Endometrial microvascular endothelial cells (primary cell): Measurements from ENCODE around the gene C1orf116. TPM values are rescaled to one million over a fixed set of nuclear protein-coding genes. Genes with fewer than 3 reads are reported as not detected.

Source experiments
- in situ Hi-C: cut with HindIII; loops from 2 replicates; pipeline ENCODE4 v1.10.0; 2017; ENCODE audit warnings: low sequenced_read_pairs, low pct_unique_long_range_greater_than_20kb; ENCODE audit errors: inconsistent ontology term
- total RNA-seq: library from RNA; depleted of rRNA; stranded (reverse); fragments of >200 nt; gene quantifications from one replicate; pipeline ENCODE4 v1.2.3, GENCODE V29; 2015; ENCODE audit errors: inconsistent ontology term

C1orf116 gene
- total RNA-seq, 1 donor from 2014 or later, result not detected

DNA sequence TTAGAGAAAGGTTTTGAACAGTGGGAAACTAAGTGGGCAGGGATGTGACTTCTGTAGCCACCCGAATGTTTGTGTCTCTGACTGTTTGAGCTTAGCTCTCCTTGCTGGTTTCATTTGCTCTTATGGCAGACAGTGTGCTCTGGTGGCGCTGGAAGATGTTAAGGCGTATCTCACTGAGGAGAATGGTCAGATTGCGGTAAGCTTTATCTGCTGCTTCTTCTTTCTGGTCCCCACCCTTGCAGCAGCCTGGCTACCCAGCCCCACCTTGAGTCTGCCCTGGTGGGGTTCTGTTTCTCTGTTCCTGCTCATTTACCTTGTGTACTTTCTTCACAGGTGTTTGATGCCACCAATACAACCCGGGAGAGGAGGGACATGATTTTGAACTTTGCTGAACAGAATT lies 30.5 kb upstream of the C1orf116 start:
- in situ Hi-C loops, result loop anchor here (25.0 kb wide), 1 partner anchor 249 kb away; the partner anchor contains the start of gene CD55

DNA sequence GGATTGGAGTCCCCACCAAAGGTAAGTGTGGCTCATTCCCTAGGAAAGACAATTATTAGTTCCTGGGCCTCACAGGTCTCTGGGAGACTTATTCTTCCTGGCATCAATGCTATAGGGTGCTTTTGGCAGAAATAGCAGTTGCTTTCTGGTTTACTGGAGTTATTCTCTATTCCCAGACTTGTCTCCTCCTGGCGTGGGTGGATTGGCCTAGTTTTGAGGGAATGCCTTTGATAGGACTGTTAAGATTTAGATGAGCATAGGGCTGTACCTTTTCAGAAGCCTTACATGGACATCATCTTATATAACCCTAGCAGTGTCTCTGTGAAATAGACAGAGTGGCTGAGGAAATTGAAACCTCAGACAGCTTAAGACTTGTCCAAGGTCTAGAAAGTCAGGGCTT lies 29.5 kb upstream of the C1orf116 start:
- in situ Hi-C loops, result loop anchor here (25.0 kb wide), 1 partner anchor 250 kb away; the partner anchor contains the start of gene CD55

DNA sequence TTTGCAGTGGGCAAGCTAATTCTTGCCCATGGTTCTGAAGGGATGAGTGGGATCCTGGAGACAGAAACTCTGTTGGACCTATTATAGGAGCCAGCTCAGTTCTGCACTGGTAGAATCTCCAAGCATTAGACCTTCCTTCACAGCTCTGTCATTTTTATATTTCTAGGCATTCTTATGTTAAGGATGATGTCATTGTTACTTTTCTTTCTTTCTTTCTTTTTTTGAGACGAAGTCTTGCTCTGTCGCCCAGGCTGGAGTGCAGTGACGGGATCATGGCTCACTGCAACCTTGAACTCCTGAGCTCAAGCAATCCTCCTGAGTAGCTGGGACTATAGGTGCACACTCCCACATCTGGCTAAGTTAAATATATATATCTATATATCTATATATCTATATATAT lies 28.0 kb upstream of the C1orf116 start:
- in situ Hi-C loops, result loop anchor here (25.0 kb wide), 1 partner anchor 252 kb away; the partner anchor contains the start of gene CD55

DNA sequence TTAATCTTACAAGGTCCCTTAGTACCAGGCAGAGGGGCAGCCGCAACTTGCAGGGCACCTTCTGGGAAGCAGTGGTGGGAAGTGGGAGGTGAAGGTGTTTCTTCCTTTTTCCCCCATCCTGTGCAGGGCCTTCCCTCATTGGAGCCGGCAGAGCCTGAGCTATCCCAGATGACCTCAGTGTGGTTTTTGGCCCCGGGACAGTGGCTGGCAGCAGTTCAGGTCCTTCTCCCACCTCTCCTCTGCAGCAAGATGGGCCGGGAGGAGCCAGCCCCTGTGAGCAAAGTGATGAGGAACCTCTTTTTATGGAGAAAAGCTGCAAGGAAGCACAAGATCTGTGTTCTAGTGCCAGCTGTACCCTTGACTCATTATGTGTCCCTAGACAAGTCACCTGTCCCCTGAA lies 27.3 kb upstream of the C1orf116 start:
- in situ Hi-C loops, result loop anchor here (25.0 kb wide), 1 partner anchor 252 kb away; the partner anchor contains the start of gene CD55

DNA sequence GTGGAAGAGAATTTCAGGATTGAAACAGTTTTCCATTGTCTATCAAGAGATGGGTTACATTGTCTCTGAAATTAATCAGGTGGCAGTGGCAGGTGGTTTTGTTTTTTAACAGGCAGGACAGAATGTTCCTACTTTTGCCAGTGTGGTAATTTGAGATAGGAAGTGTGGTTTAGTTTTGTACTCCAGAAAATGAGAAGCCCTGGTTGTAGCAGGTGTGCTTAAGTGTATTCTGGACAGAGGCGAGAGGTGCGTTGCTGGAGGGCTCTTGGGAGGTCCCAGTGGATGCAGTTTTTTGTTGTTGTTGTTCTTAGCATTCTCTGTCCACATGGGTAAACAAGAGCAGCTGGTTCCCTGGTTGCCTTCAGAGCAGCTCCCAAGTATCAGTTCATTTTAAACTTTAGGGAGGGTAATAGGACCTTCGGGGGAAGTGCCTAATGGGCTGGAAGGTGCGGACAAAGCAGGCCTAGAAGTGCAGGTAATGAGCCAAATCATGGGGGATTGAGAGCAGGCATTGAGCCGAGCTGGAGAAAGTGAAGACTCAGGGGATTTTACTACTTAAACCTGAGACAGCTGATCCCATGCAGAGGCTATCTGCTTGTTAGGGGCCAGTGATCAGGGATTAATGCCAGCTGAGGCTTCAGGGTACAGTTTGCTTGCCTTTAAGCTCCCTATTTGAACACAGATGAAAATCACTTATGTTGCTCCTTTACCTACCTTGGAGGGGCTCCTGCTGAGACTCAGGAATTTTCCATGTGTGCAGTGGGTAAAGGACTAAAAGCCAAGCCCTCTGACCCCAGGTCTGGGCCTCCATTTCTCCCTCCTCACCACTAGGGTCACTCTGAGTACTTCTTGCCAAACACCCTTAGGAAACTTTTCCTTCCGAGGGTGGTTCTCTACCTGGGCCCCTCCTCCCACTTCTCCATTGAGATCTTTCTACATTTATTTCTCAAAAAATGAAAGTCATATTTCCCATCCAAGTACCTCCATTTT lies 26.6 kb upstream of the C1orf116 start:
- in situ Hi-C loops, result loop anchor here (25.0 kb wide), 1 partner anchor 253 kb away; the partner anchor contains the start of gene CD55

DNA sequence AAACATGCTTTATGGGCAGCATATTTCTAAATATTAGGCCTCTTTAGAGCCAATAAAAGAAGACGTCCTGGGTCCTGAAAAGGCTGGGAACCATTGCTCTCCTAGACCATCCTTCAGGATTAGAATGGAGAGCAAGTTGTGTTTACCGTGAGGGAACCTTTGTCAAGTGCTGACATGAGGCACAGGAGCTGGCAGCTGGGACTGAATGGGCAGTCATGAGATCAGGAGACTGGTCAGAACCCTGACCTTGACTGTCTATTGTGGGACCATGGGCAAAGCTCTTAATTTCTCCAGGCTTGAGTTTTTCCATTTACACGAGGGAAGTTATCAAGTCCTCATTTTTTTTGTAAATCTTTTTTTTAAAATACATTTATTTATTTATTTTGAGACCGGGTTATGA lies 25.7 kb upstream of the C1orf116 start:
- in situ Hi-C loops, result loop anchor here (25.0 kb wide), 1 partner anchor 254 kb away; the partner anchor contains the start of gene CD55

DNA sequence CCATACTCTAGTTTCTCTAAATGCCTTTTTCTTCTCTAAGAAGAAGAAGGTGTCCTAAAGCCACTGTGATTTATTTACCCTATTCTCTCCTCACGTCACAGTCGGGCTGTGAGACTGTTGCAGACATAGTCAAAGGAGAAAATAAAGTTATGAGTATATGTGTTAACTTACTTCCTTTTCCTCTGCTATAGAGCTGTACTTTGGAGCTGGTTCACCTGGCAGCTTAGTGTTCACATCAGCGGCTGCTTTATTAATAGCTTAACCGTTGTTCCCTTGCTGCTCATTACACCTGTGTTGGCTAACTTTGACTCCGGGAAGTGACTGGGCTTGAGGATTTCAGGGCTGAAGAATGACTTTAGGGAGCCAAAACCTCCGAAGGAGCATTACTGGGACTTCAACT lies 24.1 kb upstream of the C1orf116 start:
- in situ Hi-C loops, result loop anchor here (25.0 kb wide), 1 partner anchor 256 kb away; the partner anchor contains the start of gene CD55

DNA sequence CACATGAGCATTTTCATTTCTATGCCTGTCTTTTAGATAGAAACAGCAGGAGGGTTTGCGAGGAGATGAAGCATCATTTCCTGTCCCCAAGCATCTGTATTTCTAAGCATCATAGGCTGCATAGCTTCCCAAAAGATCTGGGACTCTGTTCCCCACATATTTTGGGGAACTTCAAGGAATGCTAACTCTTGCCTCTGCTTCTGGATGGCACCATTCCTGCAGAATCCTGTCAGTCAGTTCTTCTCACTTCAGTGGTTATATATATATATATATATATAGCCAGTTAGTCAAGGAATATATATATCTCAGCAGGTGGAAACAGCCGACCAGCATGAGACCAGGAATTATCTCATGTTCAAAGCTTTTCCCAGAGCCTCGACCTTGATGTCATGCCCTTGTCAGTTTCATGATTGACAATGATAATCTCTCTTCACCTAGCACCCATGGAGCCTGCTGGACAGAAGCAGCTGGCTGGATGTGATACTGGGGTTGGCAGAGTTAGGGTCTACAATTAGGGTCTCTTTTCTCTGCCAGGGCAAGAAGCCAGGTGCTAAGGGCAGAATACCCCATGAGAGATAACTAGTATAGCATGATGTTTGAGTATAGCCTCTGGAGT lies 22.9 kb upstream of the C1orf116 start:
- in situ Hi-C loops, result loop anchor here (25.0 kb wide), 1 partner anchor 257 kb away; the partner anchor contains the start of gene CD55

DNA sequence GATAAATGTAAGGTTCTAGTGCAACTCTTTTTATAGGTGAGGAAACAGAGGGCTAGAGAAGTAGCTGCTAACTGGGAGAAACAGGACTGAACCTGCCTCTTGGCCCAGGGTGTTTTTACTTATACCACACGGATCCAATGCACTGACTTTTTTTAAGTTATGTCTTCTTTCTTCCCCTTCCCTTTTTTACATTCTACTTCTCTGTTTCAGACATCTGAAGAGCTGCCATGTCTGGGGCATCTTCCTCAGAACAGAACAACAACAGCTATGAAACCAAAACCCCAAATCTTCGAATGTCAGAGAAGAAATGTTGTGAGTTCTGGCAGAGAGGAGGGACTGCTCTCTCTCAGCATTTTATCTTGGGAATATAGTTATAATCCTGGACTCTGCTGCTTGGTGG lies 21.9 kb upstream of the C1orf116 start:
- in situ Hi-C loops, result loop anchor here (25.0 kb wide), 1 partner anchor 258 kb away; the partner anchor contains the start of gene CD55

DNA sequence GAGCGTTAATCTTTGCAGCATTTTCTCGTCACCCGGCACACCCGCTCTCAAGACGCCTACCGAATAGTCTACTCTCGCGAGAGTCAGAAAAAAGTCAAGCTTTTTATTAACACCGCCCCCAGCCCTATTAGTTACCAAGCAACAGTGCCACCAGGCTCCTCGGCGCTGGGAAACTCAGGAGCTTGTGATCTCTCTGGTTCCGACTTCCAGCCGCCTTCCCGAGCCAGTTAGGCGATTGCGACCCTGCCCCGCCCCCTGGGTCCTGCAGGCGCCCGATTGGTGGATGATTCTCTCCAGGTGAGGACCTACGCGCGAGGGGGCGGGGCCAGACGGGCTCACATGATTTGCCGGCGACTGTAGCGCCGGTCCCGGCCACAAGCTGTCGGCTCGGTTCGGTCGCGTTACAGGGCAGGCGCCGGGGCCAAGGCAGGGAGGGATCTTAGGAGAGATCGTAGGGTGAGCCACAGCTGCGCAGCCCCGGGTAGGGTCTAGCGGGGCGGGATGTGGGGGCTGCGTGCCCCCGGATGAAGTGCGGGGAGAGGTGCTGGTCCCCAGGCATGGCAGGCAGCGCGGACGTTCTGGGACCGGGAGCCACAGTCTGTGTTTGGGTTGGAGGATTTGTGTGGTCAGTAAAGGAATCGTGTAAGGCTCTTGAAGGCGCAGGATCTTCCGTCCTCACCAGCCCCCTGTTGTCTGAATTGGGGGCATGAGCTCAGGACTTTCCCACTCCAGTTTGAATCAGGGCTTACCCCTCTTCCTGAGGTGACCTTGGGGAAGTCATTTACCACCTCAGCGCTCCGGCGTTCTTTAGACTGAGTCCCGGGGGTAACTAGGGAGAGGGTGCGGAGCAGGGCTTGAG lies 20.6 kb upstream of the C1orf116 start, which contains the start of gene PFKFB2:
Gene PFKFB2, plus strand, starts transcription at position 365 of the 859 bp plus-strand sequence. CDS start 1,443 bp downstream, outside the sequence.
- in situ Hi-C loops, result loop anchor here (25.0 kb wide), 1 partner anchor 259 kb away; the partner anchor contains the start of gene CD55

DNA sequence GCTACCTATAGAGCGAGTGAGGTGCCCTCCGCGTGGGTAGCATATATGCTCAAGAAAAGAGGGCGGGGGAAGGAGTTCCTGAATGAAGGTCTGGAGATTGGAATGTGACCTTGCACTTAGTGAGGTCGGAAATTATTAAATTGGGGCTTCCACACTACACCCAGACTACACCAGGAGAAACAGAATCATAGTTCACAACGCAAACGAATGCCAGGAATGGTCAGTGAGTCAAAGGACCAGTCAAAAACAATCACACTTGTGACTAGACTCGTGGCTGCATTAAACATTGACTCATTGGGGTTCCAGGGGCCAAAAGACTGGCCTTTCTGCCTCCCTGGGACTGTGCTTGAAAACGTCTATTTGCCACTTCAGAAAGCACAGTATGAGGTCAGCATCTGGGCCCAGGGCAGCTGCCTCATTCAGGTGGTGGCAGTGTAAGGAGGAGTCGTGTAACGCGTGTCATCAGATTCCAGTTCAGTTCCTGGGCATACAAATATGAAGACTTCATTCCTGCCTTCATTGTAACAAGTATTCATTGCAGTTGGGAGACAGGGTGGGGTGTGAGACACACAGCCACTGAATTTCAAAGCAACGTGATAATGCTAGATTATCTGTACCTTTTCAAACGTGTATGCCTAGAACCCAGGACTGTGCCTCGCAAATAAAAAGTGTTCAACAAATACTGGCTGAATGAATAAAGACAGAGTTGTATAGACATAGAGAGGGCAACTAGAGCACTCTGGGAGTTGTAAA lies 18.8 kb upstream of the C1orf116 start, which contains the start of gene YOD1:
Gene YOD1, minus strand, starts transcription at position 18 of the 753 bp plus-strand sequence. CDS start 178 bp downstream, outside the sequence.
- in situ Hi-C loops, result loop anchor here (25.0 kb wide), 1 partner anchor 261 kb away; the partner anchor contains the start of gene CD55

DNA sequence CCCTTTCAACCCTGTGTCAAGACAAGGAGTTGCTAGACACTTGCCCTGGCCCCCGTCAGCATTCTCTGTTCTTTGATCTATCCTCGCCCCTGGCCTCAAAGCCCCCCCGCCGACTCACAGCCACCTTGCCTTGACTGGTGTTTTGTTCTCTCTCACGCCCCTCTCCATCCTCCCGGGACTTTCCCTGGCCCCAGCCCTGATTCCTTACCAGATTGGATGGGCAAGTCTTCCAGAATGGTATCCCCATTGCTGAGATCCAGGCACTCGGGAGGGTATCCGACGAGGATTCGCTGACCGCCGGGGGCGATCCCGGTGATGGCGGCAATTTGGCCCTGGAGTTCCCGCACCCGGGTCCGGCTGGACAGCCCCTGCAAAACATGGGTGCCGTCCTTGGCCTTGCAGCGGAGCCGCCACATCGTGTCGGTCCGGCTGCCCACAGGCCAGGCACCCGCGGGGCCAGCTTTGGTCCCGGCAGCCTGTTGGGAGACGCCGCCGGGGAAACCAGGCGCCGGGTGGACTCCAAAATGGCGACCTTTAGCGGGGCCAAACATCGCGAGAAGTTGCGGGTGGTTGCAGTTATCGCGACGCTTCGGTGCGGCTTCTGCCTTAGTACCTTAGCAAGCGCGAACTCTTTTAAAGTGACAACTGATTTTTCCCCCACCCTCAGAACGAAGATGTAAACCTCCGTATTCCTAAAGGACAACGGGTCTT lies 18.1 kb upstream of the C1orf116 start:
- in situ Hi-C loops, result loop anchor here (25.0 kb wide), 1 partner anchor 262 kb away; the partner anchor contains the start of gene CD55

DNA sequence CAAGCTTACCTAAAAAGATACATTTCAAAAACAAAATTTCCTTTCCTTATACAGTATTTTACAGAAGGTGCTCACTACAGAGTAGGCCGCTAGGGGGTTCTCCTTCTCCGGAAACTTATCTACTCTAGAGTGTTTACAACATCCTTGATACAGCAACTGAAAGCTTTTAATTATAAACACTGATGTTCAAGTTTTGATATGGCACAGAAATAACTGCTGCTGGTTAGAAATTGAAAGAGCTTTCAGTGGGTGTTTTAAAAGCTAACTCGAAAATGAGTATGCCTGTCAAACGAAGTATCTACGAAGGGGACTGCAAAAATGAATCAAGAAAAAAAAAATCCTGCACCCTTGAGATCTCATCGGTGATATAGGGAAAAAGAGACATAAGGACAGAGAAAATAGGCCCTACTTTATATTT lies 17.4 kb upstream of the C1orf116 start:
- in situ Hi-C loops, result loop anchor here (25.0 kb wide), 1 partner anchor 262 kb away; the partner anchor contains the start of gene CD55

DNA sequence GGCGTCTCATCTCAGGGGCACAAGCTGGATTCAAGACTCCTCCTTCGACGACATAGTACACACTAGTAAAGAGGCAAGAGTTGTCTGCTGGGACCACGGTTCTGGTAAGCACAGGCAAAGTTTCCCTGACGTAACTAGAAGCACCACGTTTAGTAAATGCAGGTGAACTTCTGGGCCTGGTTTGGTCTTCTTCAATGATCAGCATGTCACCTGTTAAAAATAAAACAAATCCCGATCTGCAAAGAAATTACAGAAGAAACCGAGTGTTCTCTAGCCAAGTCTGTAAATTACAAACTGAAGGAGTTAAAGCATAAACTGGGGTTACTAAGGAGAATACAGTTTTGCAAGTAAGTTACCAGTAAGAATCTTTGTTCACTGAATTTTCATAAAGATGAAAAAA lies 17.0 kb upstream of the C1orf116 start:
- in situ Hi-C loops, result no loop called here

DNA sequence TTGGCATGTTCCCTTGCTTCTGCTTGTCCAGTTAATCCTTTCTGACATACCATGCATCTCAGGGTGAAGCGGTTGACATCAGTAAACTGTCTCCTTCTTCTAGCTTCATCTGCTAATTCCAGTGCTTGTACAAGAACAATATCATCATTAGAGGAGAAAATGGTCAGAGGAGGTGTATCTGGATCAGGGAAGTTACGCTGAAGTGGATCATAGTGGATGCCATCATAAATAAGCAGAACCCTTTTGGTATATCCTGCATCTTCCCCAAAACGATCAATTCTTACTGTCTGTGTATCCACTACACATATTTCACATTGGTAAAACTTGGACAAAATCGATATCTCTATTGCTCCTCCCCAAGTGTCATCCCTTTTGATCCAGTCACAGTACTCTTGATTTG lies 16.5 kb upstream of the C1orf116 start:
- in situ Hi-C loops, result no loop called here

DNA sequence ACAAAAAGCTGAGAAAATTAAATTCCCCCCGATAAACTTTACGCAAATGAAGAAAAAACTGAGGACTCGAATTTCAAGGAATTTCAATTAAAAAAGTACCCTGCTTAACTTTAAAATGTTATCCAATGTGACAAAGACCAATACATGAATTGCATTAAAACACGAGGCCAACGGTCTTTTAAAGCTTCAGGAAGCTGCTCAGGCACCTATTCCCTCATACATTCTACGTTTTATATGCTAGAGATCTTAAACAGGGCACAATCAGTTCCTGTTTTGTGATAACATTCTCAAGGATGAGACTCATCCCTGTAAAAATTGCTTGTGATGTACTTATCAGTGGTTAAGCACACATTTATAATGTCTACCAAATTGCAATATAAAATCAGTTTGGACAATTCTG lies 15.5 kb upstream of the C1orf116 start:
- in situ Hi-C loops, result no loop called here

DNA sequence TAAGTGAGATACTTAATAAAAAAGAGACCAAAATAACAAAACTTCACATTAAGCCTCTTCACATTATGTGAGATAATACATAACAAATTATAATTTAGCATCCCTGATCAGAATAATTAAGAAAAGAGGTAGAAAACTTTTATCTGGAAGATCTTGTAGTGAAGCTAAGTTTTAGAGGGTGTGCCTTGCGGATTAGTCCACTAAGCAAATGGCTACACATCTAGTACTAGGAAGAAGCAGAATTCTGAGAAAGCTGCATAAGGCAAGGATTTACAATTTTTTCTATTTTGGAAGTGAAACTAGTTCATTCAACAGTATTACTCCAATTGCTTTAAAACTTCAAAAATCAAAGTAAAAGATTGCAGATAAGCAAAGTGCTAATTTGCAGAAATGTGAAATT lies 14.9 kb upstream of the C1orf116 start:
- in situ Hi-C loops, result no loop called here
